T-helper 17 cell (primary cell): ENCODE measurements around the gene TECPR1. TPM values are rescaled to one million over a fixed set of nuclear protein-coding genes. Genes with fewer than 3 reads are reported as not detected.

ENCODE experiments used
- ATAC-seq: fragments of 150-1000 bp; cut with Tn5 transposase; 2 replicates; pipeline ENCODE4 v1.10.0; 2021; ENCODE audit warnings: mild to moderate bottlenecking, moderate library complexity
- DNase-seq, 3 donors: peaks; one replicate each; pipeline versions ENCODE4 v3.0.0 to v3.0.0-alpha.2; 2020 to 2021
- H3K9me3 ChIP-seq: one replicate; pipeline ENCODE4 v1.7.0; 2013; ENCODE audit warnings: low read length, mild to moderate bottlenecking; ENCODE audit not compliant: control insufficient read depth, poor library complexity, severe bottlenecking
- H3K27ac Mint-ChIP-seq: one replicate; pipeline ENCODE4 v1.8.0; 2022; ENCODE audit warnings: mild to moderate bottlenecking, moderate library complexity, mixed read lengths
- H3K27me3 Mint-ChIP-seq: one replicate; pipeline ENCODE4 v1.8.0; 2022; ENCODE audit warnings: mixed read lengths
- H3K36me3 Mint-ChIP-seq: one replicate; pipeline ENCODE4 v1.8.0; 2022; ENCODE audit warnings: low read depth, mixed read lengths
- H3K4me1 Mint-ChIP-seq: one replicate; pipeline ENCODE4 v1.8.0; 2022; ENCODE audit warnings: mild to moderate bottlenecking, mixed read lengths
- H3K4me3 Mint-ChIP-seq: one replicate; pipeline ENCODE4 v1.8.0; 2022; ENCODE audit warnings: mild to moderate bottlenecking, moderate library complexity, mixed read lengths
- total RNA-seq, 4 donors: library from RNA in 2 of 4; stranded (reverse) in 2 of 4; gene quantifications; one replicate each; pipeline ENCODE4 v1.2.3 and lab custom pipeline; 2022 to 2026

The TECPR1 gene
- total RNA-seq, 2 donors from 2014 or later: 76.5 to 100 TPM

DNA sequence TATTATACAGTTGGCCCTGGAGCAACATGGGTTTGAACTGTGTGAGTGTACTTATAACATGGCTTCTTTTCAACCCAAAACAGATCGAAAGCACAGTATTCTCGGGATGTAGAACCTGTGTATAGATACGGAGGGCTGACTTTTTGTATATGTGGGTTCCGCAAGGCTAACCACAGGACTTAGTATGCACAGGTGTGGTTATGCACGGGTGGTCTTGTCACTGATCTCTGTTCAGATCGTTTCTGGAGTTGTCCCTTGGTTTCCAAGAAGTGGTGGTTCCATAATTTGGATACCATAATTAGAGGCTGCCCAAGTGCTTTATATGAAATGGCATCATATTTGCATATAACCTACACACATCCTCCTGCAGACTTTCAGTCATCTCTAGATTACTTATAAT, 51.7 kb downstream of the TECPR1 start:
- no peaks in the 10 kb centered on the region for H3K9me3 ChIP-seq
- Mint-ChIP-seq H3K4me3 (no peak overlapping the region), H3K27ac (no peak overlapping the region), H3K36me3 (peaks cover 8% of the 10 kb centered on the region), H3K4me1 (peaks cover 31% of the 10 kb centered on the region), H3K27me3 (no peaks in the 10 kb centered on the region)
- DNase-seq (no peak), ATAC-seq (no peak)

DNA sequence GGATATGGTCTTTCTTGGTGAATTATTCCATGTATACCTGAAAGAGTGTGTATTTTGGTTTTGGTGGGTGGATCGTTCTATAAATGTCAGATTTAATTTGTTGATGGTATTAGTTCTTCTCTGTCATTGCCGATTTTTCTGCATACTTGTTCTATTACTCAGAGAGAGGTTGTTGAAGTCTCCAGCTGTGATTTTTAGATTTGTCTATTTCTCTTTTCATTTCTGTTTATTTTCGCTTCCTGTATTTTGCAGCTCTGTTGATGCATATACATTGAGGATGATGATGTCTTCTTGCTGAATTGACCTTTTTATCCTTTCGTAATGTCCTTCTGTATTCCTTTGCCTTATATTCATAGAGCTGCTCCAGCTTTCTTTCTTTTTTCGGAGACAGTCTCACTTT, 52.9 kb downstream of the TECPR1 start:
- no peak for ATAC-seq
- no peak overlapping the region for H3K27ac Mint-ChIP-seq
- H3K4me1 Mint-ChIP-seq: peaks cover 31% of the 10 kb centered on the region
- H3K27me3 Mint-ChIP-seq: no peaks in the 10 kb centered on the region
- no peaks in the 10 kb centered on the region for H3K9me3 ChIP-seq
- no peak overlapping the region for H3K4me3 Mint-ChIP-seq
- H3K36me3 Mint-ChIP-seq: peaks cover 8% of the 10 kb centered on the region
- no peak for DNase-seq

DNA sequence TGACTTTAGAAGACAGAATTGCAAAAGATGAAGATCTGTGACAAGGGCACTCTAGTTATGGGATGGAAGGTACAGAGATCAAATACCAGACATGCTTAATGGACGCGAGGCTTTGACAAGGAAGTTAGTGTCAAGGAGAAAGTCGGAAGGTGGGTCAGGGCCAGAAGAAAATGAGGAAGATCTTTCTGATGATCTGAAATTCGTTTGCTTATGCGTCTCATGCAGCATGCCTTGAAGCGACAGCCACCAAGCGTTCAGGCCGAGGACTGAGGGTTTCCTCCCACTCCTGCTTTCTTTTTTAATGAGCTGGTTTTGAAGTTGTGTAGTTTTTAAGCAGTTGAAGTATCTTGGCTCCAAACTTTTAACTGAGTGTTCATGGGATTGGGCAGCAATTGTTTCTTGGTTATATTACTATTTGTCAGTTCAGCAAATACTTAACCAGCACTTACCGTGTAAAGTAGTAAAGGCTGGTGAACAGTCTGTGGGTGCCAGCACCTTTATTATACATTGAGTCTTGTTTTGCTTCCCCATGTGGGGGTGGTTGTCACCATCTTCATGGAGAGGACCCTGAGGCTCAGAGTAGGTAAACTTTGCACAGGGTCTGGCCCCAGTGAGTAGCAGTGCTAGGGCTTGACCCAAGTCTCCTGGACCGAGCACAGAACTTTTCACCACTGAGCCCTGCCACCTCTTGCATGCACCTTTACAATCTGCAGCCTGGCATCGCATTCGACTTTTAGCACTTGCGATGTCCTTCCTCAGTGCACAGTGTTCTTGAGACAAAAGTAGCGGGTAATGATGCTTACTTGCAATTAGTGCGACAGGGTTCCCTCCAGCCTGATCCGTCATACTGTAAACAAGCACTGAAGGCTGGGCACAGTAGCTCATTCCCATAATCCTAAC, 55.1 kb downstream of the TECPR1 start:
- Mint-ChIP-seq H3K4me1 (peaks cover 21% of the 10 kb centered on the region), H3K36me3 (peaks cover 7% of the 10 kb centered on the region), H3K27me3 (no peaks in the 10 kb centered on the region), H3K27ac (no peak overlapping the region), H3K4me3 (no peak overlapping the region)
- DNase-seq (no peak), ATAC-seq (no peak)
- no peaks in the 10 kb centered on the region for H3K9me3 ChIP-seq

DNA sequence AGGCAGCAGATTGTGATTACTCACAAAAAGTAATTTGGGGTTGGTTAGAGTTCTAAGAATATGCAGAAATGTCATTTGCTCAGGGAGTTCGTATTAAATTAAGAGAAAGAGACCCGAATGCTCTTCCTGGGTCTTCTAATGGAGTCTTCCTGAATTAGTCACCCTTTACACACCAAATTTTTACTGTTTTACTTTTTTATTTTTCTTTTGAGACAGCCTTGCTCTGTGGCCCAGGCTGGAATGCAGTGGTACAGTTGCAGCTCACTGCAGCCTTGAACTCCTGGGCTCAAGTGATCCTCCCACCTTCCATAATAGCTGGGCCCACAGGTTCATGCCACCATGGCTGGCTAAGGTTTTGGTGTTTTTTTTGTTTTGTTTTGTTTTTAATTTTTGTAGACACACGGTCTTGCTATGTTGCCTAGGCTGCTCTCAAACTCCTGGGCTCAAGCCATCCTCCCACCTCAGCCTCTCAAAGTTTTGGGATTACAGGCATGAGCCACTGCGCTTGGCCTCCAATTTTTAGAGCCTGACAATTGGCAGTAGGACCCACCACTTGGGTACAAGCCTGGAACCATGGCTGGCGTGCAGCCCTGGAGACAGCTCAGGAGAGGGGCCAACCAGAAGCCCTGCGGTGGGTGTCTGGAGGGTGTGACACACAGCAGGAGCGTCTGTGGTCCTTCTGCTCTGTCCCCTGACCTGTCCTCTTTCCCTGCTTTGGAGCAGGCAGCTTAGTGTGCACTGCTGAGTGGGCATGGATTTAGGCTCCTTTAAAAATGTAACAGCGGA, 57.2 kb downstream of the TECPR1 start:
- H3K9me3 ChIP-seq: no peaks in the 10 kb centered on the region
- Mint-ChIP-seq H3K27me3 (no peaks in the 10 kb centered on the region), H3K4me3 (no peak overlapping the region), H3K36me3 (peaks cover 4% of the 10 kb centered on the region), H3K27ac (peak overlapping the region; percentile 51), H3K4me1 (peaks cover 6% of the 10 kb centered on the region)
- ATAC-seq (no peak), DNase-seq (no peak)

DNA sequence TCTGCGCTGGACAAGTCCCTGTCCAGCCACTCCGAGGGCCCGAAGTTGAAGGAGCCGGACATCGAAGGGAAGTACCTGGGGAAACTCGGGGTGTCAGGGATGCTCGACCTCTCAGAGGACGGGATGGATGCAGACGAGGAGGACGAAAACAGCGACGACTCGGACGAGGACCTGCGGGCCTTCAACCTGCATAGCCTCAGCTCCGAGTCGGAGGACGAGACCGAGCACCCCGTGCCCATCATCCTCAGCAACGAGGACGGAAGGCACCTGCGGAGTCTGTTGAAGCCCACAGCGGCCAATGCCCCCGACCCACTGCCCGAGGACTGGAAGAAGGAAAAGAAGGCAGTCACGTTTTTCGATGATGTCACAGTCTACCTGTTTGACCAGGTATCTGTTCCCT, 57.8 kb downstream of the TECPR1 start:
- DNase-seq: no peak
- Mint-ChIP-seq H3K4me3 (no peak overlapping the region), H3K4me1 (peaks cover 9% of the 10 kb centered on the region), H3K27ac (no peak overlapping the region), H3K36me3 (peaks cover 4% of the 10 kb centered on the region), H3K27me3 (no peaks in the 10 kb centered on the region)
- no peaks in the 10 kb centered on the region for H3K9me3 ChIP-seq
- no peak for ATAC-seq

DNA sequence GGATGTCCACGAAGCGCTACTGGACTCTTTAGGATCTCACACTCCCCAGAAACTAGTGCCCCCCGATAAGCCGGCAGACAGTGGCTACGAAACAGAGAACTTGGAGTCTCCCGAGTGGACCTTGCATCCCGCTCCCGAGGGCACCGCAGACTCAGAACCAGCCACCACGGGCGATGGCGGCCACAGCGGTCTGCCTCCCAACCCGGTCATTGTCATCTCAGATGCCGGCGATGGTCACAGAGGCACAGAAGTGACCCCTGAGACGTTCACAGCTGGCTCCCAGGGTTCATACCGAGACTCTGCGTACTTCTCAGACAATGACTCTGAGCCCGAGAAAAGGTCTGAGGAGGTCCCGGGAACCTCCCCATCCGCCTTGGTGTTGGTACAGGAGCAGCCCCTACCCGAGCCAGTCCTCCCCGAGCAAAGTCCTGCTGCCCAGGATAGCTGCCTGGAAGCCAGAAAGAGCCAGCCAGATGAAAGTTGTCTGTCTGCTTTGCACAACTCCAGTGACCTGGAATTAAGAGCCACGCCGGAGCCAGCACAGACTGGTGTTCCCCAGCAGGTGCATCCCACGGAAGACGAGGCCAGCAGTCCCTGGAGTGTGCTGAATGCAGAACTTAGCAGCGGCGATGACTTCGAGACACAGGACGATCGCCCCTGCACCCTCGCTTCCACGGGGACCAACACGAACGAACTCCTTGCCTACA, 58.4 kb downstream of the TECPR1 start:
- H3K4me1 Mint-ChIP-seq: peaks cover 9% of the 10 kb centered on the region
- no peak overlapping the region for H3K4me3 Mint-ChIP-seq
- H3K27ac Mint-ChIP-seq: no peak overlapping the region
- H3K27me3 Mint-ChIP-seq: no peaks in the 10 kb centered on the region
- ATAC-seq (no peak), DNase-seq (no peak)
- H3K36me3 Mint-ChIP-seq: peaks cover 4% of the 10 kb centered on the region
- no peaks in the 10 kb centered on the region for H3K9me3 ChIP-seq

DNA sequence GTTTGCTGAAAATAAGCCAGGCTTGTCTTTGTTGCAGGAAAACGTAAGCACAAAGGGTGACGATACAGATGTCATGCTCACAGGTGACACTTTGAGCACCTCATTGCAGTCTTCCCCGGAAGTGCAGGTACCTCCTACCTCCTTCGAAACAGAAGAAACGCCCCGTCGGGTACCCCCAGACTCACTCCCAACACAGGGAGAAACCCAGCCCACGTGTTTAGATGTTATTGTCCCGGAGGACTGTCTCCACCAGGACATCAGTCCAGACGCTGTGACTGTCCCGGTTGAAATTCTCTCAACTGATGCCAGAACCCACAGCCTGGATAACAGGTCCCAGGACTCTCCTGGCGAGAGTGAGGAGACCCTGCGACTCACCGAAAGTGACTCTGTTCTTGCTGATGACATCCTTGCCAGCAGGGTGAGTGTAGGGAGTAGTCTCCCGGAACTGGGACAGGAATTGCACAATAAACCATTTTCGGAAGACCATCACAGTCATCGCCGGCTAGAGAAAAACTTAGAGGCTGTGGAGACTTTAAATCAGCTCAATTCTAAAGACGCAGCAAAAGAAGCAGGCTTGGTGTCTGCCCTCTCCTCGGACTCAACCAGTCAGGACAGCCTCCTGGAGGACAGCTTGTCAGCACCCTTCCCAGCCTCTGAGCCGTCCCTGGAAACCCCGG, 59.1 kb downstream of the TECPR1 start:
- H3K4me1 Mint-ChIP-seq: peaks cover 9% of the 10 kb centered on the region
- no peak overlapping the region for H3K4me3 Mint-ChIP-seq
- ATAC-seq (no peak), DNase-seq (no peak)
- peaks cover 6% of the 10 kb centered on the region for H3K36me3 Mint-ChIP-seq
- no peaks in the 10 kb centered on the region for H3K27me3 Mint-ChIP-seq
- H3K9me3 ChIP-seq: no peaks in the 10 kb centered on the region
- H3K27ac Mint-ChIP-seq: no peak overlapping the region

DNA sequence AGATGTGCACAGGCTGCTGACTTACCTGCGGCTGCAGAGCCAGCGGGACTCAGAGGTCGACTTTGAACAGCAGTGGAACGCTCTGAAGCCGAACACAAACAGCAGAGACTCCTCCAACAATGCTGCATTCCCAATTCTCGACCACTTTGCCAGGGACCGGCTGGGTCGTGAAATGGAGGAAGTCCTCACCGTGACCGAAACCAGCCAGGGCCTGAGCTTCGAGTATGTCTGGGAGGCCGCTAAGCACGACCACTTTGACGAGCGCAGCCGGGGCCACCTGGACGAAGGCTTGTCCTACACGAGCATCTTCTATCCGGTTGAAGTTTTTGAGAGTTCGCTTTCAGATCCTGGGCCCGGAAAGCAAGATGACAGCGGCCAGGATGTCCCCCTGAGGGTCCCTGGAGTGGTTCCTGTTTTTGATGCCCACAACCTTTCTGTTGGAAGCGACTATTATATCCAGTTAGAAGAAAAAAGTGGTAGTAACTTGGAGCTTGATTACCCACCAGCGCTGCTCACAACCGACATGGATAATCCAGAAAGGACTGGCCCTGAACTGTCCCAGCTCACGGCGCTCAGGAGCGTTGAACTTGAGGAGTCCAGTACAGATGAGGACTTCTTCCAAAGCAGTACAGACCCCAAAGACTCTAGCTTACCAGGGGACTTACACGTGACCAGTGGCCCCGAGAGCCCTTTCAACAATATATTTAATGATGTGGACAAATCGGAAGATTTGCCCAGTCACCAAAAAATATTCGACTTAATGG, 60.2 kb downstream of the TECPR1 start:
- peak overlapping the region; percentile 19 for H3K27ac Mint-ChIP-seq
- ATAC-seq (no peak), DNase-seq (no peak)
- H3K36me3 Mint-ChIP-seq: peaks cover 7% of the 10 kb centered on the region
- no peak overlapping the region for H3K4me3 Mint-ChIP-seq
- H3K9me3 ChIP-seq: no peaks in the 10 kb centered on the region
- H3K27me3 Mint-ChIP-seq: no peaks in the 10 kb centered on the region
- H3K4me1 Mint-ChIP-seq: peaks cover 9% of the 10 kb centered on the region

DNA sequence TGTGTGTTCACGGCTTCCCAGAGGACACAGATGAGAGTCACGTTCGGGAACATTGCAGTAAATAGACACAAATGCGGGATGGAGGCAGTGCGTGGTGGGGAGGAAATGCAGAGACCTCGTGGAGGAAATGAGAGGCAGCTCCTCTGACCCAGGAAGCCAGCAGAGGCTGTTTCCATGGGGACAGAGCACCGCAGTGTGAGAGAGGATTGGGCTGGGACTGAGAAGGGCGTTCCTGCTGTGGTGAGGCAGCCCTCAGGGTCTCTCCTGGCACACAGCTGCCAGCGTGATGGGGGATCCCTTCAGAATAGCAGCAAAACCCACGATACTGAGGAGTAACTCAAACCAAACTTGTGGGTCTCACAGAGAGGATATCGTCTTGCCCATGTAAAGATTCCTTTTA, 62.5 kb downstream of the TECPR1 start:
- H3K9me3 ChIP-seq: no peaks in the 10 kb centered on the region
- DNase-seq (no peak), ATAC-seq (no peak)
- peaks cover 7% of the 10 kb centered on the region for H3K36me3 Mint-ChIP-seq
- H3K4me3 Mint-ChIP-seq: no peak overlapping the region
- H3K27me3 Mint-ChIP-seq: no peaks in the 10 kb centered on the region
- peaks cover 5% of the 10 kb centered on the region for H3K4me1 Mint-ChIP-seq
- peak overlapping the region; percentile 1 for H3K27ac Mint-ChIP-seq

DNA sequence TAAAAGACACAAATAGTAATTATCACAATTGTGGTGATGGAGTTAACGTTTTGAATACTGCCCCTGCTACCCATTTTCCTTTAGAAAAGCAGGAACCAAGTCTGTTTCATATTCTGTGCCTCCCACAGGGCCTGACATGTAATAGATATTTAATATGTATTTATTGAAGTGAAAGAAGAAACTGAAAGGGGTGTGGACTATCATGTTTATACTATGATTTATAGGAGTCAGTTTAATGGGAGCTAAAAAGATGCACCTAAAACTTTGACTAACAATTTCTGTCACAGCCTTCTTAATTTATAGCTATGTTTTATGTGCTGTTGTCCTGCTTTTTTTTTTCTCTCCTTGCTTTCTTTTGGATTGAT, 64.9 kb downstream of the TECPR1 start:
- DNase-seq: no peak
- no peaks in the 10 kb centered on the region for H3K9me3 ChIP-seq
- Mint-ChIP-seq H3K4me3 (no peak overlapping the region), H3K36me3 (peaks cover 7% of the 10 kb centered on the region), H3K4me1 (peaks cover 6% of the 10 kb centered on the region), H3K27me3 (no peaks in the 10 kb centered on the region), H3K27ac (peak overlapping the region; percentile 3)
- ATAC-seq: no peak

DNA sequence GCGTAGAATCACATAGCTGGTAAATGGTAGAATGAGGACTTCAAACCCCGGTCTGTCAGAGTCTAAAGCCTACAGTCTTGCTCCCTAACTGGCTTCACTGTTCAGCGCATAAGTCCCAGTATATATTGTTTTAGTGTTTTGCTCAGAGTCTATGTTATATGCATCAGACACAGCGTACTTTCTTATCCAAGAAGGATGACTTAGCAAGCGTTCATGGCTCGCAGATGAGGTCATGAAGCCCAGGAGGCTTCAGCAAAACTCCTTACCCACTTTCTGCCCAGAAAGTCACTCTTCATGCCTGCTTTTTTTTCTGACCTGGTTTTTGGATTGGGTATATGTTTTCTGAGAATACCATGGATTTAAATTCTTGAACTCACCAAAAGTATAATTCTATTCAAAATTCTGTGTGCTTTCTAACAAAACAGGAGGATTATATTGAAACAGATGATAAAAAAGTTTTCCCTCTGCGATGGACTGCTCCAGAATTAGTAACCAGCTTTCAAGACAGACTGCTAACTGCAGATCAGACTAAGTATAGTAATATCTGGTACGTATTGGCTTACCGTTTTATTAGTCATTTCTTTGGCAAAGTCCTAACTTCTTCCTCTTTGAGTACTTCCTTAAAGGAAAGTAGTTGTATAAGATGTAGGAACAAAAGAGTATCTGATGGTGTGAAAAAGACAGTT, 65.4 kb downstream of the TECPR1 start:
- Mint-ChIP-seq H3K27ac (no peak overlapping the region), H3K27me3 (no peaks in the 10 kb centered on the region), H3K36me3 (peaks cover 7% of the 10 kb centered on the region), H3K4me3 (no peak overlapping the region), H3K4me1 (peaks cover 7% of the 10 kb centered on the region)
- H3K9me3 ChIP-seq: no peaks in the 10 kb centered on the region
- no peak for ATAC-seq
- no peak for DNase-seq

DNA sequence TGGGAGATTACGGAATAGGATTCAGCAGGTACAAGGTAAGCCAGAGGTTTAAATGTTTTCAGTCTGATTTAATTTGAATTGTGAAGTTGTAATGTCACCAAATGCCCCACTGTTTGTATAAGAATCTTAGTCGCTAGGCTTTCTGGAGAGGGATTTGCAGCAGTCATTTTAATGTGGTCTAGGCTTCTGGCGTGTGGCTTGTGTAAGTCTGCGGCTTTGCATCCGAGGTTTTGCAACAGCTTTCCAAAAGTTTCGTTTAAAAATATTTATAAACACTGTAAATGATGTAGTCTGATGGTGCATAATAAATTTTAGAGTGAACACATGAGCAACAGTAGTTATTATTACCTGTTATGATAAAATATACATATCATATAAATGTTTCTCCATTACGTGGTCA, 66.9 kb downstream of the TECPR1 start:
- Mint-ChIP-seq H3K4me3 (no peak overlapping the region), H3K36me3 (peaks cover 5% of the 10 kb centered on the region), H3K4me1 (peaks cover 5% of the 10 kb centered on the region), H3K27ac (no peak overlapping the region), H3K27me3 (no peaks in the 10 kb centered on the region)
- no peak for ATAC-seq
- H3K9me3 ChIP-seq: no peaks in the 10 kb centered on the region
- no peak for DNase-seq
